Measurements from ENCODE around the gene FAM89A.

FAM89A gene

GRCh38 chr1:231040019-231040799 is at the start of gene FAM89A:
Gene FAM89A (minus strand): TSS chr1:231040254. CDS start chr1:231040211, 43 bp downstream.
- DNase-seq: no peak

- no peak for DNase-seq
Measured at GRCh38 chr1:231084353-231084752, 44.3 kb upstream of the FAM89A start.

GRCh38 chr1:231079163-231079562 is 39.1 kb upstream of the FAM89A start:
- no peak for DNase-seq

- DNase-seq: no peak
Measured at GRCh38 chr1:231078250-231078649, 38.2 kb upstream of the FAM89A start.

GRCh38 chr1:231076802-231077201 is 36.7 kb upstream of the FAM89A start:
- DNase-seq: no peak

GRCh38 chr1:231075497-231075896 is 35.4 kb upstream of the FAM89A start:
- DNase-seq: no peak

GRCh38 chr1:231075020-231075419 is 35.0 kb upstream of the FAM89A start:
- DNase-seq: no peak

- no peak for DNase-seq
Measured at GRCh38 chr1:231074046-231074445, 34.0 kb upstream of the FAM89A start.

- DNase-seq: no peak
Measured at GRCh38 chr1:231073331-231073730, 33.3 kb upstream of the FAM89A start.

GRCh38 chr1:231072502-231073094 is 32.5 kb upstream of the FAM89A start:
- no peak for DNase-seq

- no peak for DNase-seq
Measured at GRCh38 chr1:231072041-231072440, 32.0 kb upstream of the FAM89A start.

GRCh38 chr1:231070758-231071444 is 30.8 kb upstream of the FAM89A start:
- no peak for DNase-seq

- no peak for DNase-seq
Measured at GRCh38 chr1:231069333-231069732, 29.3 kb upstream of the FAM89A start.

- DNase-seq: no peak
Measured at GRCh38 chr1:231068762-231069161, 28.7 kb upstream of the FAM89A start.

- no peak for DNase-seq
Measured at GRCh38 chr1:231065510-231066241, 25.6 kb upstream of the FAM89A start.

- no peak for DNase-seq
Measured at GRCh38 chr1:231064418-231064817, 24.4 kb upstream of the FAM89A start.

GRCh38 chr1:231063331-231063730 is 23.3 kb upstream of the FAM89A start:
- no peak for DNase-seq

- DNase-seq: no peak
Measured at GRCh38 chr1:231062500-231063270, 22.6 kb upstream of the FAM89A start.

GRCh38 chr1:231059566-231060193 is 19.6 kb upstream of the FAM89A start:
- DNase-seq: no peak

GRCh38 chr1:231058416-231059109 is 18.5 kb upstream of the FAM89A start:
- no peak for DNase-seq

GRCh38 chr1:231057410-231057809 is 17.4 kb upstream of the FAM89A start:
- no peak for DNase-seq
